Stomach smooth muscle (tissue), 2 donors: ENCODE data around the gene PRKG2.
"Not testable (repeated sequence)": the region's sequence is repeated elsewhere in the genome, so short reads cannot be mapped to it uniquely, and the experiment has no call there.

Source experiments
- H3K27ac ChIP-seq: one replicate; pipeline ENCODE4 v1.7.0; 2013; ENCODE audit warnings: mild to moderate bottlenecking, low read length, inconsistent platforms
- H3K27me3 ChIP-seq, 2 donors: one replicate each; pipeline ENCODE4 v1.7.0; 2013; ENCODE audit warnings: low read length in 2 of 2; ENCODE audit not compliant: insufficient read depth in 2 of 2, control insufficient read depth in 1 of 2
- H3K36me3 ChIP-seq, 2 donors: one replicate each; pipeline ENCODE4 v1.7.0; 2013; ENCODE audit warnings: low read length in 2 of 2; ENCODE audit not compliant: control insufficient read depth in 2 of 2, insufficient read depth in 2 of 2
- H3K4me1 ChIP-seq: one replicate; pipeline ENCODE4 v1.7.0; 2013; ENCODE audit warnings: low read length; ENCODE audit not compliant: control insufficient read depth, insufficient read depth
- H3K4me3 ChIP-seq, 2 donors: one replicate each; pipeline ENCODE4 v1.7.0; 2013; ENCODE audit warnings: low read length in 2 of 2
- H3K9ac ChIP-seq, 2 donors: one replicate each; pipeline ENCODE4 v1.7.0; 2013; ENCODE audit warnings: low read length in 2 of 2, mild to moderate bottlenecking in 1 of 2
- H3K9me3 ChIP-seq, 2 donors: one replicate each; pipeline ENCODE4 v1.7.0; 2013; ENCODE audit warnings: low read length in 2 of 2; ENCODE audit not compliant: control insufficient read depth in 2 of 2
- donor health status: healthy.
- donor health status: Pancreatic carcinoma.

Gene PRKG2

GRCh38 chr4:81162752-81163458, 52.1 kb downstream of the PRKG2 start:
- no peak overlapping the region for H3K27ac ChIP-seq
- no peaks in the 10 kb centered on the region for H3K9me3 ChIP-seq
- H3K36me3 ChIP-seq = no peaks in the 10 kb centered on the region
- H3K9ac ChIP-seq = no peak overlapping the region
- H3K4me3 ChIP-seq = no peak overlapping the region
- H3K4me1 ChIP-seq = no peaks in the 10 kb centered on the region
- no peaks in the 10 kb centered on the region for H3K27me3 ChIP-seq

- not testable (repeated sequence) for H3K27ac ChIP-seq, H3K36me3 ChIP-seq, H3K27me3 ChIP-seq, H3K9me3 ChIP-seq, H3K9ac ChIP-seq, H3K4me1 ChIP-seq
- peak overlapping the region in 1 of 2 donors; percentile 44 for H3K4me3 ChIP-seq
Measured at GRCh38 chr4:81153714-81154323, 61.2 kb downstream of the PRKG2 start.

- H3K36me3 ChIP-seq = no peaks in the 10 kb centered on the region
- H3K4me1 ChIP-seq = no peaks in the 10 kb centered on the region
- H3K27ac ChIP-seq = no peak overlapping the region
- H3K9ac ChIP-seq = no peak overlapping the region
- no peak overlapping the region for H3K4me3 ChIP-seq
- no peaks in the 10 kb centered on the region for H3K9me3 ChIP-seq
- H3K27me3 ChIP-seq = no peaks in the 10 kb centered on the region
Measured at GRCh38 chr4:81152839-81153713, 61.9 kb downstream of the PRKG2 start.

GRCh38 chr4:81149976-81150375, 65.0 kb downstream of the PRKG2 start:
- Histone ChIP-seq H3K27ac (no peak overlapping the region), H3K4me3 (no peak overlapping the region), H3K9me3 (no peaks in the 10 kb centered on the region), H3K4me1 (no peaks in the 10 kb centered on the region), H3K36me3 (no peaks in the 10 kb centered on the region), H3K9ac (no peak overlapping the region), H3K27me3 (no peaks in the 10 kb centered on the region)

- H3K4me3 ChIP-seq = no peak overlapping the region
- no peaks in the 10 kb centered on the region for H3K4me1 ChIP-seq
- H3K9me3 ChIP-seq = no peaks in the 10 kb centered on the region
- no peaks in the 10 kb centered on the region for H3K36me3 ChIP-seq
- H3K27ac ChIP-seq = no peak overlapping the region
- no peaks in the 10 kb centered on the region for H3K27me3 ChIP-seq
- no peak overlapping the region for H3K9ac ChIP-seq
Measured at GRCh38 chr4:81148576-81148975, 66.4 kb downstream of the PRKG2 start.

- H3K4me1 ChIP-seq = no peaks in the 10 kb centered on the region
Measured at GRCh38 chr4:81146466-81146865, 68.6 kb downstream of the PRKG2 start.

GRCh38 chr4:81143183-81143582, 71.8 kb downstream of the PRKG2 start:
- Histone ChIP-seq H3K9ac (no peak overlapping the region), H3K27me3 (no peaks in the 10 kb centered on the region), H3K4me3 (no peak overlapping the region), H3K4me1 (no peaks in the 10 kb centered on the region), H3K36me3 (no peaks in the 10 kb centered on the region), H3K27ac (no peak overlapping the region), H3K9me3 (no peaks in the 10 kb centered on the region)

More at GRCh38 chr4:81146466-81146865, 68.6 kb downstream of the PRKG2 start:
- H3K9me3 ChIP-seq = no peaks in the 10 kb centered on the region
- H3K9ac ChIP-seq = no peak overlapping the region
- H3K4me3 ChIP-seq = no peak overlapping the region
- H3K36me3 ChIP-seq = no peaks in the 10 kb centered on the region
- no peak overlapping the region for H3K27ac ChIP-seq
- no peaks in the 10 kb centered on the region for H3K27me3 ChIP-seq

- H3K9me3 ChIP-seq = no peaks in the 10 kb centered on the region
- no peaks in the 10 kb centered on the region for H3K36me3 ChIP-seq
- no peak overlapping the region for H3K27ac ChIP-seq
- no peak overlapping the region for H3K4me3 ChIP-seq
- no peaks in the 10 kb centered on the region for H3K4me1 ChIP-seq
- H3K27me3 ChIP-seq = no peaks in the 10 kb centered on the region
- H3K9ac ChIP-seq = no peak overlapping the region
Measured at GRCh38 chr4:81142744-81143143, 72.3 kb downstream of the PRKG2 start.

- Histone ChIP-seq H3K27me3 (no peaks in the 10 kb centered on the region), H3K4me3 (no peak overlapping the region), H3K27ac (no peak overlapping the region), H3K4me1 (no peaks in the 10 kb centered on the region), H3K9me3 (no peaks in the 10 kb centered on the region), H3K9ac (no peak overlapping the region), H3K36me3 (no peaks in the 10 kb centered on the region)
Measured at GRCh38 chr4:81137894-81138293, 77.1 kb downstream of the PRKG2 start.

- Histone ChIP-seq H3K4me3 (no peak overlapping the region), H3K27ac (no peak overlapping the region), H3K36me3 (no peaks in the 10 kb centered on the region), H3K9me3 (no peaks in the 10 kb centered on the region), H3K27me3 (no peaks in the 10 kb centered on the region), H3K9ac (no peak overlapping the region), H3K4me1 (no peaks in the 10 kb centered on the region)
Measured at GRCh38 chr4:81137446-81137845, 77.6 kb downstream of the PRKG2 start.
